Adrenal gland (tissue), 12 donors: ENCODE measurements around the gene ABI3BP. TPM values are rescaled to one million over a fixed set of nuclear protein-coding genes. Genes with fewer than 3 reads are reported as not detected.

Experiments used
- DNase-seq, 7 donors: peaks; one replicate each; pipeline ENCODE4 v3.0.0-alpha.2; 2019 to 2020
- H3K27ac ChIP-seq, 5 donors: fragments of 200-600 bp; sonication (generic) in 4 of 5; 1 replicate in 3 of 5; 2 replicates in 2 of 5; pipeline versions ENCODE4 v1.5.1 to v1.8.0; 2016 to 2020; ENCODE audit warnings: mild to moderate bottlenecking in 1 of 5
- H3K27me3 ChIP-seq: fragments of 200-600 bp; 2 replicates; pipeline ENCODE4 v1.8.0; 2021
- H3K36me3 ChIP-seq, 2 donors: fragments of 200-600 bp; replicated peaks in 1 of 2; 1 replicate in 1 of 2; 2 replicates in 1 of 2; pipeline versions ENCODE4 v1.5.1 to v1.8.0; 2018 to 2022
- H3K4me1 ChIP-seq, 2 donors: fragments of 200-600 bp; replicated peaks in 1 of 2; 1 replicate in 1 of 2; 2 replicates in 1 of 2; pipeline versions ENCODE4 v1.5.1 to v1.8.0; 2018 to 2021
- H3K4me3 ChIP-seq, 4 donors: fragments of 200-600 bp; sonication (generic) in 3 of 4; one replicate each; pipeline ENCODE4 v1.5.1; 2016 to 2018
- H3K9me3 ChIP-seq, 3 donors: fragments of 200-600 bp; sonication (generic) in 1 of 3; replicated peaks in 1 of 3; 1 replicate in 2 of 3; 2 replicates in 1 of 3; pipeline versions ENCODE4 v1.5.1 to v1.8.0; 2016 to 2021
- POLR2A ChIP-seq, 2 donors: fragments of 450-650 bp; IDR thresholded peaks; one replicate each; pipeline ENCODE4 v1.6.1; 2017; ENCODE audit warnings: antibody characterized with exemption in 2 of 2, mild to moderate bottlenecking in 2 of 2, moderate library complexity in 1 of 2
- whole genome bisulfite sequencing, 4 donors: extraction: QIAGEN DNeasy Blood & Tissue Kit in 2 of 4; methylation state at CpG; one replicate each; pipeline versions ENCODE4 v1.1.5 to v1.1.7; 2013 to 2017; 5-methylcytosine and 5-hydroxymethylcytosine counted together
- intact Hi-C, 2 donors: fragments of 100-400 bp; cut with DNase I; formaldehyde crosslinking; loops; one replicate each; pipeline versions ENCODE4 v1.14.1 to v1.15.0; 2022 to 2023
- polyA plus RNA-seq, 3 donors: library from polyadenylated mRNA; stranded (reverse); fragments of 200-250 nt in 2 of 3; fragments of 350-450 nt in 1 of 3; fragmentation: Illumina TruSeq in 1 of 3; extraction: RNeasy Lipid Tissue Mini Kit (QIAGEN cat#74804) in 1 of 3; gene quantifications; one replicate each; pipeline ENCODE4 v1.2.3, GENCODE V29; 2013 to 2014
- total RNA-seq, 9 donors: library from RNA; depleted of rRNA in 4 of 9; stranded (reverse); fragments of >200 nt in 4 of 9; fragments of 120-200 nt in 1 of 9; fragmentation: NEBNext Ultra II Directional in 1 of 9; extraction: Animal tissue kit (Norgen Biotek cat#: 25700) in 1 of 9; gene quantifications; one replicate each; pipeline versions ENCODE4 v1.1.0 to v1.2.4, GENCODE V29; 2013 to 2023
- TF ChIP-seq, protein P1 (sequence below), 6 experiments: fragments of 450-650 bp in 4 of 6; fragments of 200-600 bp in 2 of 6; sonication (generic) in 1 of 6; IDR thresholded peaks; 1 replicate in 5 of 6; 2 replicates in 1 of 6; pipeline versions ENCODE4 v1.5.1 to v1.8.0; 2016 to 2021; ENCODE audit warnings: antibody characterized with exemption in 6 of 6, mild to moderate bottlenecking in 2 of 6, moderate library complexity in 1 of 6
- donor health status: healthy with polysubstance abuse.
- donor health status: Bipolar disorder and iron deficiency.
- donor health status: DM: yes; HTN: yes; CAD: no.
- donor health status: DM: no; HTN: no; CAD: no.
- donor health status: DM: no; HTN: no; CAD: no.
- donor health status: DM: yes; HTN: yes; CAD: no.

The ABI3BP gene
- total and polyA plus RNA-seq, 12 donors, result 3.4 to 50.3 (median 18.7) TPM

DNA sequence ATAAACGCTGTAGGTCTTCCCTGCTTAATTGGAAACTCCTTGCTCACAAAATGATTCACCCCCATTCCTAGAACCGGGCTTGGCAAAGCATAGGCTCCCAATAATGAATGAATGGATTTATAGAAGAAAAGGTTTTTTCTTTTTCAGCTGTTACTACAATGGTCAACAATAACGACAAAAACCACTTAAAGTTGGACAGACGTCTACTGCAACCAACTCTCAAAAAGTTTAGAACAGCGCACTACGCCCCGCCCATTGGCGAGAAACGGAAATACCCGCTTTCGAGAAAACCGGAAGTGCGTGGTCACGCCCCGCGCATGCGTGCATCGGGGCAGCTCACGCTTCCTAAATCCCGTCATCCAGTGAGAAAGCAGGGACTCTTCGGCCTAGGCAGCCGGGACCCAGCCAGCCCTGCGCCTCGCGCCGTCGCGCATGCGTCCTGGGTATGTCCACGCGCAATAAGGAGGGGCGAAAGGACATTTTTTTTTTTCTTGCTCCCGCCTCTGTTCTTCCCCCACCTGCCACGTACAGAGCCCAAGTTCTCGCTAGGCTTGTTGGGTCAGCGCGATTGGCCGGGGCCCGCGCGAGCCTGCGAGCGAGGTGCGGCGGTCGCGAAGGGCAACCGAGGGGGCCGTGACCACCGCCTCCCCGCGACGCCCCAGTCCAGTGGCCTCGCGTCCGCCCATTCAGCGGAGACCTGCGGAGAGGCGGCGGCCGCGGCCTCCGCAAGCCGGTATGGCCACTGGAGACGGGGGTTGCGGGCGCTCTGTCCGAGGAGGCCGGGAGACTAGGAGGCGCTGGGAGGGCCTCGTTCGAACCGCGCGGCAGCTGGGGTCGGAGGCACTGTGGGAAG, 284.0 kb downstream of the ABI3BP start, which contains the start of gene TFG:
TSS of gene TFG (plus strand) at position 506 of the 853 bp plus-strand sequence. CDS start 4,192 bp downstream, outside the sequence.
- Histone ChIP-seq H3K27ac (peak within 1 kb of the TSS; percentile 87 to 97 (median 96)), H3K36me3 (peaks cover 0 to 4% of the 10 kb centered on the region in 2 donors), H3K9me3 (no peaks in the 10 kb centered on the region), H3K4me3 (peak within 1 kb of the TSS in 3 of 4 donors; percentile 22 to 87 (median 78)), H3K4me1 (peaks cover 22 to 29% of the 10 kb centered on the region in 2 donors), H3K27me3 (peaks cover 3% of the 10 kb centered on the region)
- DNase-seq, result peak; percentile 98 to 99 (median 99)
- intact Hi-C loops, result no loop called here
- WGBS, 4 donors, result 1 to 2% (median 1%) methylated on average over 28 to 76 of the region's 76 CpGs
- TF ChIP-seq, protein P1, sequence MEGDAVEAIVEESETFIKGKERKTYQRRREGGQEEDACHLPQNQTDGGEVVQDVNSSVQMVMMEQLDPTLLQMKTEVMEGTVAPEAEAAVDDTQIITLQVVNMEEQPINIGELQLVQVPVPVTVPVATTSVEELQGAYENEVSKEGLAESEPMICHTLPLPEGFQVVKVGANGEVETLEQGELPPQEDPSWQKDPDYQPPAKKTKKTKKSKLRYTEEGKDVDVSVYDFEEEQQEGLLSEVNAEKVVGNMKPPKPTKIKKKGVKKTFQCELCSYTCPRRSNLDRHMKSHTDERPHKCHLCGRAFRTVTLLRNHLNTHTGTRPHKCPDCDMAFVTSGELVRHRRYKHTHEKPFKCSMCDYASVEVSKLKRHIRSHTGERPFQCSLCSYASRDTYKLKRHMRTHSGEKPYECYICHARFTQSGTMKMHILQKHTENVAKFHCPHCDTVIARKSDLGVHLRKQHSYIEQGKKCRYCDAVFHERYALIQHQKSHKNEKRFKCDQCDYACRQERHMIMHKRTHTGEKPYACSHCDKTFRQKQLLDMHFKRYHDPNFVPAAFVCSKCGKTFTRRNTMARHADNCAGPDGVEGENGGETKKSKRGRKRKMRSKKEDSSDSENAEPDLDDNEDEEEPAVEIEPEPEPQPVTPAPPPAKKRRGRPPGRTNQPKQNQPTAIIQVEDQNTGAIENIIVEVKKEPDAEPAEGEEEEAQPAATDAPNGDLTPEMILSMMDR (IDR thresholded peaks at IDR 0.05), result no peak
- TF ChIP-seq POLR2A (IDR thresholded peaks at IDR 0.05), result peak; percentile 59 to 83

DNA sequence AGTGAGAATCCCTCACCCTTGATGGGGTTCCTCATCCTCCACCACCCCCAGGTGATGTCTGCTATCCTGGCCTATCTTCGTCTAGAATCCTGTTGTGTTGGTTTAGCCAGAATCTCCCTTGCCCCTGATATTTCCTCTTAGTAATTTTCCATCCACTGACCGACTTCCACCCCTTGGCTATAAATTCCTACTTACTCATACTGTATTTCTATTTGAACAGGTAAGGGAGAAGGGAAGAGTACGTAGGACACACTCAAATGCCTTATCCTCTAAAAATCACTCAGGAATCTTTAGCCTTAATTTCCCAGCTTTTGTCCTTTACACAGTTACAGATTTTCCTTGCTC, 284.6 kb downstream of the ABI3BP start:
- Histone ChIP-seq H3K9me3 (no peaks in the 10 kb centered on the region), H3K4me1 (peaks cover 22 to 29% of the 10 kb centered on the region in 2 donors), H3K27ac (peak overlapping the region in 4 of 5 donors; percentile 44 to 97 (median 73)), H3K27me3 (peaks cover 3% of the 10 kb centered on the region), H3K4me3 (peak overlapping the region in 3 of 4 donors; percentile 20 to 57 (median 22)), H3K36me3 (no peaks in the 10 kb centered on the region)
- intact Hi-C loops, result no loop called here
- no peak for DNase-seq
- TF ChIP-seq, protein P1 (IDR thresholded peaks at IDR 0.05), result no peak
- no peak for TF ChIP-seq POLR2A (IDR thresholded peaks at IDR 0.05)
- WGBS, 4 donors, result 85 to 96% (median 88%) methylated on average over 3 of the region's 3 CpGs

DNA sequence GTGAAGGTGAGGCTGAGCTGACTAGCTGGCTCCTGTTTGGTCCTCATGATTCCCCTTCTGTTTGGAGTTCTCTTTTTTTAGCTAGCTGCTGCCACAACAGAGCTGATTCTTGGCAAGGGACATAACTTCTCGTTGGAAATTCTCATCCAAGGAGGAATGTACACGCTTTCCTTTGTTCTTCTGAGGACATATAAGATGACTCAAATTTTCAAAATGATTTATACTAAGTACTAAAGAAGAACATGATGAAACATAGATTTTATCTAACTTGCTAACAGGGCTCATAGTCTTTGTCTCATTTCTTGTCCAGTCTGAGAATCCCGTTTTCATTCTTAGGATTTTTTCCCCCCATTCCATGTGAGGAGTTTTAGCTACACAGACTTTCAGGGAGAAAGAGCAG, 286.9 kb downstream of the ABI3BP start:
- DNase-seq, result no peak
- no peak overlapping the region for H3K27ac ChIP-seq
- H3K27me3 ChIP-seq, result peaks cover 10% of the 10 kb centered on the region
- TF ChIP-seq, protein P1 (IDR thresholded peaks at IDR 0.05), result no peak
- no peak for TF ChIP-seq POLR2A (IDR thresholded peaks at IDR 0.05)
- H3K4me3 ChIP-seq, result no peak overlapping the region
- intact Hi-C loops, result no loop called here
- H3K36me3 ChIP-seq, result no peaks in the 10 kb centered on the region
- WGBS, 4 donors, result 55 to 66% (median 61%) methylated on average over 3 of the region's 3 CpGs
- peaks cover 11 to 12% of the 10 kb centered on the region in 2 donors for H3K4me1 ChIP-seq
- H3K9me3 ChIP-seq, result no peaks in the 10 kb centered on the region

DNA sequence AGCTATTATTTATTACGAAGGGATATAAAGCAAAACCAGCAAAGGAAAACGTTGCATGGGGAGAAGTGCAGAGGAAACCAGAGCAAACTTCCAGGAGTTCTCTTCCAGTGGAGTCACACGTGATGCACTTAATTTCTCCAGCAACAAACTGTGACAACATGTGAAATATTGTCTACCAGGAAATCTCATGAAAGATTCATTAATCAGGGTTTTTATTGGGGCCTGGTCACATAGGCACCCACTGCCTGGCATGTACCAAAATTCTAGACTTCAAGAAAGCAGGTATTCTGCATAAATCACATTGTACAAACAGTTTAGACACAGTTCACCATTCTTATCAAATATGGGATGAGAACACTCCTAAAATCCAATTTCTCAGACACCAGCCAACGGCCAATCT, 289.4 kb downstream of the ABI3BP start:
- intact Hi-C loops, result no loop called here
- Histone ChIP-seq H3K9me3 (no peaks in the 10 kb centered on the region), H3K4me1 (no peaks in the 10 kb centered on the region), H3K36me3 (no peaks in the 10 kb centered on the region), H3K27ac (no peak overlapping the region), H3K4me3 (no peak overlapping the region), H3K27me3 (peaks cover 13% of the 10 kb centered on the region)
- 56 to 71% (median 69%) methylated on average over 4 of the region's 4 CpGs for WGBS, 4 donors
- no peak for DNase-seq
- TF ChIP-seq, protein P1 (IDR thresholded peaks at IDR 0.05), result no peak
- TF ChIP-seq POLR2A (IDR thresholded peaks at IDR 0.05), result no peak
